Left forelimb (tissue), 1 donor: ENCODE results near the gene LRRC66.

Experiments used
- DNase-seq: peaks from one replicate; pipeline ENCODE4 v3.0.0-alpha.2; 2018; ENCODE audit warnings: low spot score

LRRC66 gene

DNA sequence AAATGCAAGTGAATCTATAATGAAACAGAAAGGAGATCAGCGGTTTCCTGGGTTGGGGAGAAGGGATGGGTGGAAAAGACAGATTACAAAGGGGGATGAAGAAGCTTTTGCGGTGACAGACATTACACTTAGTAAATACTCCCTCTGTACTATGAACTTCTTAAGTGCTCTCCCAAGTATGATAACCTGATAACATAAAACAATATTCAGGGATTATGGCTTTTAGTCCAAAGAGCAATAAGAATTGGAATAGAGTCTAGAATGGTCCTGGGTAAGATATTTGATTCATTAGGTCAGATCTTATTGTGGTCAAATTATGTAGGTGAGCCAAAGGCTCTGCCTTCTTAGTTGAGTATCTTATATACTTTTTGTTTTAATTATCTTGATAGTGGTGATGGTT lies 9.2 kb downstream of the LRRC66 start:
- DNase-seq, result no peak

DNA sequence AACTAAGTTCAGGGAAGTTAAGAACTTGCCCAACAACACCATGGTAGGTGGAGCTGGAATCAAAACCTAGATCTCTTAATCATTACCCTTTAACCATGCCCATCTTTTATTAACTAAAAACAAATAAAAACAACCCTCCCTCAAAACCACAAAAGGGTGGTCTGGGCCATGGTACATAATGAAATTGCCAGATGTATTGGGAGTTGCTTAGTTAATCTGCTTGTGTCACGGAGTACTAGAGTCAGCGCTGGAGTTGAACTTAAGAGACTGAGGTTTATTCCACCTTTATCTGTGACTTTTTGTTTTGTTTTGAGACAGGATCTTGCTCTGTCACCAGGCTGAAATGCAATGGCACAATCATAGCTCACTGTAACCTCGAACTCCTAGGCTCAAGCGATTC lies 13.3 kb downstream of the LRRC66 start:
- DNase-seq, result no peak

DNA sequence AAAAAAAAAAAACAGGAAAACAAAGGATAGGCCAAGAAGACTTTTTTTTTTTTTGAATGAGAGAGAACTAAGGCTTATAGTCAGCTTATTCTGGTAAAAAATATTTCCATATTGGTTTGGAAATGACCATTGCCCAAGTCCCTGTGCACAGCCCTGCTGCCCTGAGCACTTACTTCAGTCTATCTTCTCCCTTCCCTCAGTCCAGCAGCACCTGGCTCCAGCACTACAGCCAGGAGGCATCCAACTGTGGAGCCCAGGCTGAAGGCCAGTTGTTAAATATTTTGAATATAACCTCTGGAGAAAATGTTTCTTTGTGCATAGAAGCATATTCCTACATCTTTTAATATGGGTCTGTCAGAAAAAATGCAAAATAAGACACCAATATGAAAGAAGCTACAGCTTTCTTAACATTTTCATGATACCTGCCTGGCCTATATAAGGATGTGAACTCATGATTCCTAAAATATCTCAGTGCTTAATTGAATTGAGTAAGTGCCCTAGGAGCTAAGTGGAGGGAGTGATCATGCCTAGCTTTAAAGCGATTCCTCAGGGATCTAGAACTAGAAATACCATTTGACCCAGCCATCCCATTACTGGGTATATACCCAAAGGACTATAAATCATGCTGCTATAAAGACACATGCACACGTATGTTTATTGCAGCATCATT lies 14.4 kb downstream of the LRRC66 start:
- DNase-seq, result no peak

DNA sequence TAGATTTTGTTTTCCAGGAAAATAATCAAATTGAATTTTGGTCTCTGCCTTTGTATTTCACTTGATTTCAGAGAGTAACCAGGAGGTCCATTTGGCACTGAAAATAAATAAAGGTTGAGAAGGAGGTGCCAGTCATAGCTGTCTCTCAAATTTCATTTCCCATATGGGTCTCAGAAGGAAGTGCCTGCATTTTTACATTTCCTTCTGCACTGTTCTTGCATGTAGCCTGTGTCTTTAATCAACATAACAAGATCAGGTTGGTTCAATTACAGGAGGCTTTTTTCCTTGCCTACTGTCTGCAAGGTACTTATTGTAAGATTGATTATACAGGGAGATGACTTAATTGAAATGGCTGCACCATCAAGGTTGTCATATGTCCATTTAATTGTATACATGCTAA lies 15.7 kb downstream of the LRRC66 start:
- DNase-seq, result no peak

DNA sequence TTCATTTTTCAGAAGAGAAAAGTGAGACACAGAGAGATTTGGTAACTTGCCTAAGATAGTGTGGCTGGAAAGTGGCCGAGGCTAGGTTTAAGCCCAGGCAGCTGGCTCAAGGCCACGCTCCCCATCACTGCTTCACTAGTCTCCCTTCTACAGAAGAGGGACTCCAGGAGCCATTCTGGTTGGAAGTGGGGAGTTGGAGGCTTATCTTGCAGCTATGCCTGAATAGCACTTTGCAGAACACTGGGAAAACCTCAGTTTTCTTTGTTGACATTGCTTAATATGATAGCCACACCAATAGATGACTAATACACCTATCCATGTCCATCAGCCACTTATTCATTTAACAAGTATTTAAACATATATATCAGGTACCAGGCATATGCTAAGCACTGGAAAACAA lies 18.5 kb downstream of the LRRC66 start:
- no peak for DNase-seq

DNA sequence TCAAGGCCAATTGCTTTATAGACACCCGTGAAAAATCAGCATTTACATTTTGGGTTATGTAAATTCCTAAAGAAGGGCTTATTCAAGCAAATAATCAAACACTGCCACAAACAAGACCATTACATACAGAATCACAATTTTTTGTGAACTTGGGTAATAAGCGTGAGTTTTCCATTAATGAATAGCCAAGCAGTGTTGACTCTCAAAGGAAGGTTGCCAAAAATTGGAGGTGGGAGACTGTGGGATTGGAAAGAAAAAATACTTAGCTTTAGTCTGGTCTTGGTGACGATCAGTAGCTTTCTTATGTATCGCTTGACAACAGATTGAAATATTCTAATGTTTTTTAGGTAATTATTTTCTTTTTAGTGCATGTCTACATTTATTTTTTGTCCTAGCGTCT lies 20.9 kb downstream of the LRRC66 start:
- no peak for DNase-seq

DNA sequence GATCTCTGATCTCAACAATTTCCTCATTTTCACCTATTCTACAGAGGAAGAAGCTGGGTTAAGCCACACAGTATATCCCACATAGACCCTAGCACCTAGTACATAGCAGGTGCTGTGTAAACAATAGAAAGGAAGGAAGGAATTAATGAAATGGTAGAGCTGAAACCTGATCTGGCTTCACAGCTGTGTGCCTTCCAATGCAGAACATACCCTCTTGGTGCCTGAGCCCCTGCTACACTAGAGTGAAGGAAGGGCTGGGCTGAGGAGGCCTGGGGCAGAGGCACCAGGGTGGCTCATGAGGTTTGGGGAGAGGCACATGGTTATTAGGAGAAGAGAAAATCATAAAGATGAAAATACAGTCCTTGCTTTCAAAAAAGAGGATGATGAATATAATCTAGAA lies 21.3 kb downstream of the LRRC66 start:
- no peak for DNase-seq

DNA sequence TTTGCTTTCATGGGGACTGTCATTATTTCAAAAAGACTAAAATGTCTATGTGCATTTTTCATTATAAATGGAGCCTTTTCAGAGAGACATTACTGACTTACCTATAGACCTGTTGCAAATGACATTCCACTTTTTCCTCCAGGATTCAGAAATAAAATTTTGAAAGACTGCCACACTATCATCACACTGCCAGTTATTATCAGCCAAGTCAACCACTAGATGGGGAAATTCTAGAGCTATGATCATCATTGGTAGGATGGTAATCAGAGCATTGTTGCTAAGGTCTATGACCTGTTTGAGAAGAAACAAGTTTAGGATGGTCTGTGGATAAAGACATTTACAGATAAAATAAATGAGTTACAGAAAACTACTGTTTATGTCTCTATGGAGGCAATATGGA lies 22.5 kb downstream of the LRRC66 start:
- DNase-seq, result no peak

DNA sequence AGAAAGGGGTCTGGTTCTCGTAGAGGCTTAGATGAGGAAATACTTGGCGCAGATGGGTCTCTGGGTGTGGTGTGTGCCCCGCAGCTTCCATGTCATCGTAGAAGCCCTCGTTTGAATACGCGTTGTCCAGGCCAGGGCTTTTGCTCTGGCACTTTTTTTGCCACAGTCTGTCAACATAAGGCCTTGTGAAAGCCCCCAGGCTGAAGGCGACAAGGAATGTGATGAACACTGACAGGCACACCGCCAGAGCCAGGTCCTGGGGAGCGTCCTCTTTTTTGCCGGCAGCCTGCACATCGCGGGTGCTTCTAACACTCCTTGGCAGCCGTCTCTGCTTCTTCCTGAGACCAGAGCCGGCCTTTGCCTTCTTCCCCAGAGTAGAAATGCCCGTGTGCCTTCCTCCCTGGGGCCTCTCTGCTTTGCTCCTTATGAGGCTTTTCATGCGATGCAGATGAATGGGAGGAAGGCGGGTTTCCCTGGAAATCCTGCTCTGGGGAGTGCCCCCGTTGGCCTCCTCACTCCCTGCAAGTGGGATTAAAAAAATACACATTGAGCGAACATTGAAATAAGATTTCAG lies 24.4 kb downstream of the LRRC66 start:
- DNase-seq, result no peak

DNA sequence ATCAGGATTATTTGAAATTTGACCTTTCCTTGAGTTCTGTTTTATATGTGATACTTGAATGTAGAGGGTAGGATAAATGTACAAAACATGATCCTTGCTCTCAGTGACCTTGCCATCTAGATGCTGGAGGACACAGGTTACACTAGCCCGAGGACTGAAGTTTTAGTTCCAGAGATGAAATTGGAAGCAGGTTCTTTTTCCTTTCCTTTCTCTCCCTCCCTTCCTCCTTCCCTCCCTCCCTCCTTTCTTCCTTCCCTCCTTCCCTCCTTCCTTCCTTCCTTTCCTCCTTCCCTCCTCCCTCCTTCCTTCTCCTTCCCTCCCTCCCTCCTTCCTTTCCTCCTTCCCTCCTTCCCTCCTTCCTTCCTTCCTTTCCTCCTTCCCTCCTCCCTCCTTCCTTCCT lies 54.3 kb downstream of the LRRC66 start:
- no peak for DNase-seq

DNA sequence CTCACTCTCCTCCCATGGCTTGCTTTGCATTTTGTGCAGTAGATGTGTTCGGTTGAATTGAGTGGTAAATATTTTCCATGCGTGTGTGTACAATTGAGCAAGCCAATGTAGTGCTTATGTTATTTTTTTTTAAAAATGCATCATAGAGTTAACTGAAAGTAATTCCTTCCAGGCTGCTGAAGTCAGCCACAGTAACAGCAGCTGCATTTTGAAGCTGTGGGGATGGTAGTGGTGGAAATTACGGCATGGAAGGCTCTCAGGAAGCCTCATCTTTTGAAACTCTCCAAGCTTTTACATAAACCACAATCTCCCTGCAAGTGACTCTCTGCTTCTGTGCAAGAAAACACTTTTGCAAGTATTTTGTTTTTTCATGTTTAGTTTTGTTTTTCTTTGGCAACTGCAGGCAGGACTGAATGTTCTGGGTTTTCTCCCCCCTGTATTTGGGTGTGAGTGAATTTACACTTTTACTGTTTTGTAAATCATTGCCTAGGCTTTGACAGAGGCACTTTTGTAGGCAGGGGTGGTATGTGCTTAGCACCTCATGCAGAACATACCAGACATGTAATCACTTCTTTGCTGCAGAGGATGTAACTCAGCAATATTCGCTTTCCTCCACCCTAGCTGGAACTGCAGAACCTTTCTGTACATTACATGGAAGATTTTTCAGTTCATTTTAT lies 56.2 kb downstream of the LRRC66 start:
- no peak for DNase-seq

DNA sequence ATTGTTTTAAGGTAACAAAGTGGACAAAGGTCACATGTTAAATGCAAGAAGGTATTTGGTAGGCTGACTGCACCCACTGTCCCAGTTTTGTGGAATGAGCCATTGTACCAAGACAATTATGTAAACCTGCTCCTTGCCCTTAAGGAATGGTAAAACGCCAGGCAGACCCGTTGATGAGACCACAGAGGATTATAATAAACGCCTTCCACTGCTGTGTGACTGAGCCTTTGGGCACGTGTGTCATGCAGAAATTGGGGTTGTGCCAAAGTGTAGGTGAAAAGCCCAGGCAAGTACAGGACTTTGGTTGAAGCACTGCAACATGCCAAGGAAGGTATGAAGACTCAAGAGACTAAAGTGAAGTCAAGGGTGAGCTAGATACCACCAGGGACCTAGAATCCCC lies 59.7 kb downstream of the LRRC66 start:
- no peak for DNase-seq

DNA sequence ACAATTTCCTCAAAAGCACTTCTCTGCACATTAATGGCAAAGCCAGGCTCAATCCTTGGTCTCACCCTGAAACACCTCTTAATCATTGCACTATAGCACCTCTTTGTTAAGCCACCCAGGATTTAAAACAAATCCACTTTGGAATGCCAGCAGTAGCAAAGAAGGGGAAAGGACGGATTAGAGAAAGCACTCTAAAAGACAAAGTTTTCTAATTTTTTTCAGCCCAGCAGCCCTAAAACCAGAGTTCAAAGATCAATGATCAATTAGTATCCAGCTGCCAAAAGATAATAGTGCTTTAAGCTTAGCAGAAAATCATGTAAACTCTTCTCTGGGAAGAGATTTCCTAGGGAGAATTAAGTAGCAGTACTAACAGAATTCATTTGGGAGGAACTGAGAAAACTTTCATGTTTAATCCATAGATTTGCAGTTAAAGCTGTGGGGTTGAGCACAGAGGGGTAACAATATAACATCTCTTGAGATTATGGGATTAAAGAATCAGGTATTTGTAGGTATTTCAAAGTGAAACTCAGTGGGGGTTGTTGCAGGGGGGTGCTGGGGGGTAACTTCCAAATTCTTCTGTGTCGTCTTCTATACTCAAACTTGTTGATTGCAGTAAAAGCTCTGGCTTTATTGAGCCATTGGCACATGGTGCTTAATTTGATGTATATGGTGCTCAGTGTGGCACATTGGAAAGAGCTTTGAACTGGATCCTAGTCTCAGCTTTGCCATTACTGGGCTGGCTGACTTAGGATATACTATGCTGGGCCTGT lies 61.8 kb downstream of the LRRC66 start:
- DNase-seq, result no peak
